ENCODE measurements around the gene HPSE2.

The HPSE2 gene

DNA sequence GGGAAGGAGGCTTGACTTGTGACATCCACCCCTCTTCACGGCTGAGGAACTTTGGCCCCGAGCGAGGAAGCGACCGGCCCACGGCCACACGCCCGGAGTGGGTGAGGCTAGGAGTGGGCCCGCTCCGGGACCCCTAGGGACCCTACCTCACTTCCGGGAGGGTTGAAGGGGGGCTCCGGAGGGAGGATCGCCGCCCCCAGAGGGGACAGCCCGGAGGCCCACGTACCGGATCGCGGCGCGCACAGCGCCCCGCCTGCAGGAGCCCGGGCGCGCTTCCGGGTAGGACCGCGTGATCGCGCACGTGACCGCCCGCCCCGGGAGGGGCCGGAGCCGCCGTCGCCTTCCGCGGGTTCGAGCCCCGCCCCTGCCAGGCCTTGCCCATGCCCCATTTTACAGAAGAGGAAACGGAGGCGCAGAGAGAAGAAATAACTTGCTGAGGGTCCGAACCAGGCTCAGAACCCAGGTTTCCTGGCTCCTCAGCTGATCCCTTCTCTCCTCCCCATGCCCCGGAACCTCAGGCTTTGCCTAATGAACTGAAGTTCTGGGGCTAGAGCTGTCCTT, 788.9 kb downstream of the HPSE2 start, which contains the start of gene HPS1:
Gene HPS1 (minus strand): TSS at position 275 of the 561 bp plus-strand sequence. CDS start 3,695 bp downstream, outside the sequence.
- peak within 1 kb of the TSS; percentile 82 for H3K4me3 ChIP-seq (ENCODE audit: low read depth, low read length)
- TF ChIP-seq MYC (IDR thresholded peaks at IDR 0.05; ENCODE audit: low read depth, low read length) (peak; percentile 93), MAX (IDR thresholded peaks at IDR 0.05; ENCODE audit: low read depth, low read length) (peak; percentile 99), POLR2A (IDR thresholded peaks at IDR 0.05; ENCODE audit: extremely low read depth, insufficient read length) (peak; percentile 94)
- TF ChIP-seq, protein P1, sequence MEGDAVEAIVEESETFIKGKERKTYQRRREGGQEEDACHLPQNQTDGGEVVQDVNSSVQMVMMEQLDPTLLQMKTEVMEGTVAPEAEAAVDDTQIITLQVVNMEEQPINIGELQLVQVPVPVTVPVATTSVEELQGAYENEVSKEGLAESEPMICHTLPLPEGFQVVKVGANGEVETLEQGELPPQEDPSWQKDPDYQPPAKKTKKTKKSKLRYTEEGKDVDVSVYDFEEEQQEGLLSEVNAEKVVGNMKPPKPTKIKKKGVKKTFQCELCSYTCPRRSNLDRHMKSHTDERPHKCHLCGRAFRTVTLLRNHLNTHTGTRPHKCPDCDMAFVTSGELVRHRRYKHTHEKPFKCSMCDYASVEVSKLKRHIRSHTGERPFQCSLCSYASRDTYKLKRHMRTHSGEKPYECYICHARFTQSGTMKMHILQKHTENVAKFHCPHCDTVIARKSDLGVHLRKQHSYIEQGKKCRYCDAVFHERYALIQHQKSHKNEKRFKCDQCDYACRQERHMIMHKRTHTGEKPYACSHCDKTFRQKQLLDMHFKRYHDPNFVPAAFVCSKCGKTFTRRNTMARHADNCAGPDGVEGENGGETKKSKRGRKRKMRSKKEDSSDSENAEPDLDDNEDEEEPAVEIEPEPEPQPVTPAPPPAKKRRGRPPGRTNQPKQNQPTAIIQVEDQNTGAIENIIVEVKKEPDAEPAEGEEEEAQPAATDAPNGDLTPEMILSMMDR (IDR thresholded peaks at IDR 0.05; ENCODE audit: low read depth, low read length), result no peak
- DNase-seq (ENCODE audit: low read depth), result peak; percentile 87

DNA sequence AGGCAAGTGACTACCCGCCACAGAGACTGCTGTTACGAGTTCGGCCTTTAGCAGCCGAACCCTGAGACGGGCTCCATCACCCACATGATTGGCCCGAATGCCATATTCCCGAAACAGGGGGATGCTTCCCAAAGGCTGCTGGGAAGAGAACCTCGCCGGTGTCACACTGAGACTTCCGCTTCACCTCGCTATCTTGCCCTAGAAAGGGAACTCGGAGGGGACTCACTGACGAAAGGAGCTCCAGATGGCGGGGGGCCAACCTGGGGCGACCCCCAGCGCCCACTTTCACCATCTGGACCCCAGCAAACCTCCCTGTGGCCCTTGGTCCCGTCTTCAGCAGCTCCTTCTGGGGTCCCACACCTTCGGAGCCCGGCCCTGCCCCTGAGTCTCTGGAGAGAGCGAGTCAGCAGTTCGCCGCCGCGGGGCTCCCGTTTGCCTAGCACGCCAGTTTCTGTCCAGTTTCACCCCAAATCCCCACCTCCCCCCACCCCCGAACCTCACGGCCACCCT, 789.4 kb downstream of the HPSE2 start:
- H3K4me3 ChIP-seq (ENCODE audit: low read depth, low read length), result peak overlapping the region; percentile 82
- TF ChIP-seq, protein P1 (IDR thresholded peaks at IDR 0.05; ENCODE audit: low read depth, low read length), result no peak
- no peak for TF ChIP-seq POLR2A (IDR thresholded peaks at IDR 0.05; ENCODE audit: extremely low read depth, insufficient read length)
- peak; percentile 37; the same call in 1 of the 2 replicates for TF ChIP-seq MAX (IDR thresholded peaks at IDR 0.05; ENCODE audit: low read depth, low read length)
- TF ChIP-seq MYC (IDR thresholded peaks at IDR 0.05; ENCODE audit: low read depth, low read length), result 0 out of 2 replicates have a peak, but pooled peaks have one; percentile 13
- peak; percentile 52 for DNase-seq (ENCODE audit: low read depth)

DNA sequence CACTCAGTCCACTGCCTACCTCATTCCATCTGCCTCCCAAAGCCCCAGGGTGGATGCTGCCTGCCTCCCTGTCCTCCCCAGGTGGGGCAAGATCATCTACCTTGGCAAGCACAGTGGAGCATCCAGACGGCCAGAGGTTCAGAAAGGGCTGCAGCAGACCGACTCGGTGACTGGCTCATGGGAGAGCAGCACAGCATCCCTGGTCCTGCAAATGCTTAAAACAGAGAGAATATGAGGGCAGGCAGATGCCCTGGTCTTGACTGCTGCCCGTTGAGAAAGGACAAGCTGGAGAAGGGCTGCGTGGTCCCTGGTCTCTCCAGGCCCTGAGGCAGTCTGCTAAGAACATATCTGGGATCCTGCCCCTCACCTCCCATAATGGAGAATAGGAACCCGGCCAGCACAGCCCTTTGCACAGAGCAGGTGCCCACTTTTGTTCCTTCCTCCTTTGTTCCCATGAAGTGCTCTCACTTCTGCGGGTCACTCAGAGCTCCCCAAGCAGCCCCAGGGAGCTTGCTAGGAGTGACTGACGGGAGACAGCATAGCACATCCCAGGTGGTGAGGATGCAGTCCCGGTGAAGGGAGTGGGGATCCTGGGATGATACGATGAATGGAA, 790.3 kb downstream of the HPSE2 start:
- DNase-seq (ENCODE audit: low read depth), result no peak
- H3K4me3 ChIP-seq (ENCODE audit: low read depth, low read length), result peak overlapping the region; percentile 82
- TF ChIP-seq MYC (IDR thresholded peaks at IDR 0.05; ENCODE audit: low read depth, low read length) (no peak), POLR2A (IDR thresholded peaks at IDR 0.05; ENCODE audit: extremely low read depth, insufficient read length) (no peak), MAX (IDR thresholded peaks at IDR 0.05; ENCODE audit: low read depth, low read length) (no peak)
- TF ChIP-seq, protein P1 (IDR thresholded peaks at IDR 0.05; ENCODE audit: low read depth, low read length), result no peak

GRCh38 chr10:98444314-98445006, 791.2 kb downstream of the HPSE2 start:
- H3K4me3 ChIP-seq (ENCODE audit: low read depth, low read length), result no peak overlapping the region
- DNase-seq (ENCODE audit: low read depth), result no peak
- TF ChIP-seq, protein P1 (IDR thresholded peaks at IDR 0.05; ENCODE audit: low read depth, low read length), result no peak
- no peak for TF ChIP-seq MYC (IDR thresholded peaks at IDR 0.05; ENCODE audit: low read depth, low read length)
- no peak for TF ChIP-seq MAX (IDR thresholded peaks at IDR 0.05; ENCODE audit: low read depth, low read length)
- TF ChIP-seq POLR2A (IDR thresholded peaks at IDR 0.05; ENCODE audit: extremely low read depth, insufficient read length), result no peak

- H3K4me3 ChIP-seq (ENCODE audit: low read depth, low read length), result no peak overlapping the region
- TF ChIP-seq MAX (IDR thresholded peaks at IDR 0.05; ENCODE audit: low read depth, low read length) (no peak), POLR2A (IDR thresholded peaks at IDR 0.05; ENCODE audit: extremely low read depth, insufficient read length) (no peak), MYC (IDR thresholded peaks at IDR 0.05; ENCODE audit: low read depth, low read length) (no peak)
- TF ChIP-seq, protein P1 (IDR thresholded peaks at IDR 0.05; ENCODE audit: low read depth, low read length), result no peak
- no peak for DNase-seq (ENCODE audit: low read depth)
These were observed 796.9 kb downstream of the HPSE2 start for GRCh38 chr10:98438715-98439114.
